H9 (cell line): ENCODE data around the gene TMEM250. TPM values are rescaled to one million over a fixed set of nuclear protein-coding genes. Genes with fewer than 3 reads are reported as not detected.

ENCODE experiments used
- DNase-seq: peaks from one replicate; pipeline ENCODE4 v3.0.0-alpha.2; 2017
- H2AFZ ChIP-seq: one replicate; pipeline ENCODE4 v1.6.1; 2013; ENCODE audit warnings: mild to moderate bottlenecking, low read length, control low read depth, moderate library complexity
- H2AK5ac ChIP-seq: 2 replicates; pipeline ENCODE4 v1.6.1; 2013; ENCODE audit warnings: low read length, control low read depth, mixed read lengths; ENCODE audit not compliant: insufficient read length
- H2BK120ac ChIP-seq: one replicate; pipeline ENCODE4 v1.6.1; 2013; ENCODE audit warnings: low read depth, mild to moderate bottlenecking, low read length, control low read depth, inconsistent platforms; ENCODE audit not compliant: poor library complexity, severe bottlenecking
- H2BK12ac ChIP-seq: 2 replicates; pipeline ENCODE4 v1.6.1; 2013; ENCODE audit warnings: low read length, control low read depth, mixed read lengths, low read depth; ENCODE audit not compliant: insufficient read length
- H2BK15ac ChIP-seq: 2 replicates; pipeline ENCODE4 v1.6.1; 2013; ENCODE audit warnings: low read depth, low read length, control low read depth
- H2BK20ac ChIP-seq: one replicate; pipeline ENCODE4 v1.6.1; 2013; ENCODE audit warnings: low read depth, mild to moderate bottlenecking, low read length, control low read depth, inconsistent platforms; ENCODE audit not compliant: poor library complexity, severe bottlenecking
- H2BK5ac ChIP-seq: 2 replicates; pipeline ENCODE4 v1.6.1; 2013; ENCODE audit warnings: low read length, control low read depth, mixed read lengths; ENCODE audit not compliant: insufficient read length
- H3K14ac ChIP-seq: 2 replicates; pipeline ENCODE4 v1.6.1; 2013; ENCODE audit warnings: low read length, control low read depth; ENCODE audit not compliant: insufficient read depth
- H3K18ac ChIP-seq: 2 replicates; pipeline ENCODE4 v1.6.1; 2013; ENCODE audit warnings: low read depth, mild to moderate bottlenecking, mixed read lengths, low read length, control low read depth; ENCODE audit not compliant: insufficient read length
- H3K23ac ChIP-seq: 2 replicates; pipeline ENCODE4 v1.6.1; 2013; ENCODE audit warnings: low read length, control low read depth, mixed read lengths, low read depth; ENCODE audit not compliant: insufficient read length
- H3K23me2 ChIP-seq: 2 replicates; pipeline ENCODE4 v1.6.1; 2013; ENCODE audit warnings: low read depth, mild to moderate bottlenecking, mixed read lengths, low read length, control low read depth; ENCODE audit not compliant: insufficient read length, poor library complexity, severe bottlenecking
- H3K27ac ChIP-seq: 2 replicates; pipeline ENCODE4 v1.5.1; 2013; ENCODE audit warnings: low read length, control low read depth, mixed read lengths, low read depth; ENCODE audit not compliant: insufficient read length
- H3K27me3 ChIP-seq: 2 replicates; pipeline ENCODE4 v1.6.1; 2013; ENCODE audit warnings: low read length, control low read depth, inconsistent platforms; ENCODE audit not compliant: insufficient read depth
- H3K4ac ChIP-seq: 2 replicates; pipeline ENCODE4 v1.6.1; 2013; ENCODE audit warnings: low read depth, mild to moderate bottlenecking, control low read depth, inconsistent platforms, low read length, moderate library complexity
- H3K4me1 ChIP-seq: 2 replicates; pipeline ENCODE4 v1.6.1; 2013; ENCODE audit warnings: low read length, control low read depth, inconsistent platforms; ENCODE audit not compliant: insufficient read depth
- H3K4me2 ChIP-seq: 2 replicates; pipeline ENCODE4 v1.6.1; 2013; ENCODE audit warnings: low read length, control low read depth, mixed read lengths; ENCODE audit not compliant: insufficient read length, insufficient read depth
- H3K56ac ChIP-seq: 2 replicates; pipeline ENCODE4 v1.6.1; 2013; ENCODE audit warnings: low read depth, mild to moderate bottlenecking, mixed read lengths, low read length, control low read depth; ENCODE audit not compliant: insufficient read length
- H3K79me1 ChIP-seq: 2 replicates; pipeline ENCODE4 v1.6.1; 2013; ENCODE audit warnings: low read depth, mild to moderate bottlenecking, moderate library complexity, low read length, control low read depth, inconsistent platforms; ENCODE audit not compliant: insufficient read depth, poor library complexity, severe bottlenecking
- H3K79me2 ChIP-seq: 2 replicates; pipeline ENCODE4 v1.6.1; 2013; ENCODE audit warnings: low read length, control low read depth, inconsistent platforms; ENCODE audit not compliant: insufficient read depth
- H3K9ac ChIP-seq: 2 replicates; pipeline ENCODE4 v1.6.1; 2013; ENCODE audit warnings: low read length, control low read depth, mixed read lengths; ENCODE audit not compliant: insufficient read length; ENCODE audit errors: extremely low read depth
- H3K9me3 ChIP-seq: one replicate; pipeline ENCODE4 v1.6.1; 2013; ENCODE audit warnings: low read depth, low read length, inconsistent platforms; ENCODE audit not compliant: control insufficient read depth
- H3T11ph ChIP-seq: one replicate; pipeline ENCODE4 v1.6.1; 2013; ENCODE audit warnings: mild to moderate bottlenecking, low read length, control low read depth, inconsistent platforms
- H4K20me1 ChIP-seq: one replicate; pipeline ENCODE4 v1.6.1; 2013; ENCODE audit not compliant: control insufficient read depth, insufficient read length, insufficient read depth
- H4K5ac ChIP-seq: 2 replicates; pipeline ENCODE4 v1.6.1; 2013; ENCODE audit warnings: low read depth, mild to moderate bottlenecking, mixed read lengths, low read length, control low read depth; ENCODE audit not compliant: insufficient read length
- H4K8ac ChIP-seq: replicated peaks from 2 replicates; pipeline ENCODE4 v1.6.1; 2013; ENCODE audit warnings: low read length, control low read depth, mixed read lengths, low read depth; ENCODE audit not compliant: insufficient read length
- H4K91ac ChIP-seq: 2 replicates; pipeline ENCODE4 v1.6.1; 2013; ENCODE audit warnings: low read depth, mild to moderate bottlenecking, moderate library complexity, mixed read lengths, low read length, control low read depth; ENCODE audit not compliant: insufficient read length
- H3K27ac Mint-ChIP-seq, 3 experiments: 2 replicates in 2 of 3; 3 replicates in 1 of 3; pipeline ENCODE4 v1.8.0; 2020 to 2021; ENCODE audit warnings: mixed read lengths in 3 of 3, mild to moderate bottlenecking in 1 of 3, moderate library complexity in 1 of 3
- H3K27me3 Mint-ChIP-seq: 2 replicates; pipeline ENCODE4 v1.8.0; 2021; ENCODE audit warnings: low read depth, mild to moderate bottlenecking, moderate library complexity, mixed read lengths
- H3K36me3 Mint-ChIP-seq, 3 experiments: 2 replicates in 2 of 3; 3 replicates in 1 of 3; pipeline ENCODE4 v1.8.0; 2020 to 2021; ENCODE audit warnings: low read depth in 3 of 3, mixed read lengths in 3 of 3; ENCODE audit not compliant: insufficient read depth in 1 of 3
- H3K4me1 Mint-ChIP-seq, 2 experiments: 2 replicates each; pipeline ENCODE4 v1.8.0; 2020; ENCODE audit warnings: mixed read lengths in 2 of 2
- H3K4me3 Mint-ChIP-seq, 2 experiments: 2 replicates in 1 of 2; 3 replicates in 1 of 2; pipeline ENCODE4 v1.8.0; 2020 to 2021; ENCODE audit warnings: mild to moderate bottlenecking in 2 of 2, mixed read lengths in 2 of 2, moderate library complexity in 1 of 2
- H3K9me3 Mint-ChIP-seq, 2 experiments: 2 replicates in 1 of 2; 3 replicates in 1 of 2; pipeline ENCODE4 v1.8.0; 2020; ENCODE audit warnings: mild to moderate bottlenecking in 2 of 2, mixed read lengths in 2 of 2, moderate library complexity in 1 of 2
- CTCF ChIP-seq: fragments of 200-600 bp; sonication (generic); conservative IDR thresholded peaks from 3 replicates; pipeline ENCODE4 v1.8.0; 2021; ENCODE audit warnings: antibody characterized with exemption, mild to moderate bottlenecking
- WGBS: extraction: QIAGEN DNeasy Blood & Tissue Kit; methylation state at CpG from one replicate; pipeline ENCODE4 v1.1.7; 2013; ENCODE audit warnings: missing lambda C conversion rate, low lambda C conversion rate, mixed read lengths; ENCODE audit not compliant: insufficient read length; ENCODE audit errors: extremely low coverage; 5-methylcytosine and 5-hydroxymethylcytosine counted together
- total RNA-seq: library from RNA; stranded (reverse); gene quantifications from 2 replicates; pipeline ENCODE4 v1.2.1, GENCODE V29; 2021

The TMEM250 gene
- total RNA-seq, 1 experiment from 2014 or later, result 48.1 TPM

GRCh38 chr9:136111190-136111589, 7.5 kb downstream of the TMEM250 start:
- Mint-ChIP-seq H3K27me3 (no peaks in the 10 kb centered on the region), H3K27ac (no peak overlapping the region; a peak in 1 of 7 replicates), H3K36me3 (peaks cover 1 to 17% (median 14%) of the 10 kb centered on the region in 3 experiments; a peak in 5 of 7 replicates), H3K4me1 (peaks cover 28 to 36% of the 10 kb centered on the region in 2 experiments), H3K9me3 (no peaks in the 10 kb centered on the region), H3K4me3 (no peak overlapping the region)
- no peak overlapping the region for H2AK5ac ChIP-seq
- H4K8ac ChIP-seq, result no peak overlapping the region
- H2AFZ ChIP-seq, result no peak overlapping the region
- no peak overlapping the region for H4K91ac ChIP-seq
- no peak overlapping the region for H4K5ac ChIP-seq
- H3K4ac ChIP-seq, result no peak overlapping the region
- H3K79me2 ChIP-seq, result no peaks in the 10 kb centered on the region
- no peak for TF ChIP-seq CTCF
- H2BK15ac ChIP-seq, result no peak overlapping the region
- no peak overlapping the region for H3T11ph ChIP-seq
- WGBS, result no CpG with 5 or more reads among the region's 22 CpGs
- no peak overlapping the region; the same call in 1 of the 2 replicates for H3K14ac ChIP-seq
- H2BK120ac ChIP-seq, result no peak overlapping the region
- no peaks in the 10 kb centered on the region for H3K9me3 ChIP-seq
- H3K27me3 ChIP-seq, result no peaks in the 10 kb centered on the region
- H3K18ac ChIP-seq, result no peak overlapping the region
- no peaks in the 10 kb centered on the region for H4K20me1 ChIP-seq
- H3K23me2 ChIP-seq, result no peaks in the 10 kb centered on the region
- no peak overlapping the region for H3K4me2 ChIP-seq
- no peak overlapping the region for H3K56ac ChIP-seq
- no peak overlapping the region for H3K9ac ChIP-seq
- H3K23ac ChIP-seq, result no peak overlapping the region
- no peak overlapping the region for H2BK5ac ChIP-seq
- no peak for DNase-seq
- H2BK12ac ChIP-seq, result no peak overlapping the region
- no peak overlapping the region for H2BK20ac ChIP-seq
- H3K79me1 ChIP-seq, result no peaks in the 10 kb centered on the region
- H3K27ac ChIP-seq, result no peak overlapping the region
- no peaks in the 10 kb centered on the region; the same call in 1 of the 2 replicates for H3K4me1 ChIP-seq
